NCI-H1092 treated with DMSO at 0.1 percent for 48 hours (cell line): ENCODE data around the gene PRDM7.
A peak's percentile ranks its signal among the peaks of the same experiment; 100 is the strongest.

Source experiments
- DNase-seq: peaks from one replicate; lab custom pipeline; 2025; lab: John Stamatoyannopoulos, UW

The PRDM7 gene

DNA sequence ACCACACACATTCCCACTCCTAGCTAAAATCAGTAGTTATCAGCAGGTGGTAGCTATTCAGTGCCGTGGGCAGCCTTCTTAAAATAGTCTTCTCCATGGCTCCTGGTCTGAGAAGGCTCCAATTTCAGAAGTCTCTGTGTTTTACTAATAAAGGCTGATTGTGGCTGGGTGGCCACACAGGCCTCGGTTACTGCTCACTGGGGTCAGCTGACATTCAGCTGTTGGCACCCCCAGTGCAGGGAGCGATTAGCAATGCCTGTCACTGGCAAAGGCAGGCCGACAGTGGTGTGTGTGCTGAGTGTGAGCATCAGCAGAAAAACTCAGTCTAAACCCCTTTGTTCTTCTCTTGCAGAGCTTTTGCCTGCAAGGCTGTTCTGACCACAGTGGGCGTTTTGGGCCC is 41.2 kb downstream of the PRDM7 start:
- no peak for DNase-seq

DNA sequence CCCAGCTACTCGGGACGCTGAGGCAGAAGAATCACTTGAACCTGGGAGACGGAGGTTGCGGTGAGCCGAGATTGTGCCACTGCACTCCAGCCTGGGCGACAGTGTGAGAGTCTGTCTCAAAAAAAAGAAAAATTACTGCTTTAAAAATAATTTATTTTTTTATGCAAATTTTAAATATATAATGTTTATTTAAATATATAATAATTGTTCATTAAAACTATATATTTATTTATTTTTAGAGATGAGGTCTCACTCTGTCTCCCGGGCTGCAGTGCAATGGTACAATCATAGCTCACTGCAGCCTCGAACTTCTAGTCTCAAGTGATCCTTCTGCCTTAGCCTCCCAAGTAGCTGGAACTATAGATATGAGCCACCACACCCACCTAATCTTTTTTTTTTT is 42.6 kb downstream of the PRDM7 start:
- no peak for DNase-seq

DNA sequence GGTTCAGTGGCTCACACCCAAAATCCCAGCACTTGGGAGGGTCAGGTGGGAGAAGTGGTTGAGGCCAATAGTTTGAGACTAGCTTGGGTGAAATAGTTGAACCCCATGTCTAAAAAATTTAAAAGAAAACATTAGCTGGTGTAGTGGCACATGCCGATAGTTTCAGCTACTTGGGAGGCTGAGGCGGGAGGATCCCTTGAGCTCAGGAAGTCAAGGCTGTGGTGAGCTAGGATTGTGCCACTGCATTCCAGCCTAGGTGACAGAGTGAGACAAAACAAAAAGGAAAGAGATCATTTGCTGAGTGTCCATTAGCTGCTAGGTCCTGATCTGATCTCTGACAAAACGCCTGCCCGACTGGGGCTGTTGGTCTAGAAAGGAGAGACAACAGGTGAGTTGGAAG is 43.7 kb downstream of the PRDM7 start:
- DNase-seq, result no peak

DNA sequence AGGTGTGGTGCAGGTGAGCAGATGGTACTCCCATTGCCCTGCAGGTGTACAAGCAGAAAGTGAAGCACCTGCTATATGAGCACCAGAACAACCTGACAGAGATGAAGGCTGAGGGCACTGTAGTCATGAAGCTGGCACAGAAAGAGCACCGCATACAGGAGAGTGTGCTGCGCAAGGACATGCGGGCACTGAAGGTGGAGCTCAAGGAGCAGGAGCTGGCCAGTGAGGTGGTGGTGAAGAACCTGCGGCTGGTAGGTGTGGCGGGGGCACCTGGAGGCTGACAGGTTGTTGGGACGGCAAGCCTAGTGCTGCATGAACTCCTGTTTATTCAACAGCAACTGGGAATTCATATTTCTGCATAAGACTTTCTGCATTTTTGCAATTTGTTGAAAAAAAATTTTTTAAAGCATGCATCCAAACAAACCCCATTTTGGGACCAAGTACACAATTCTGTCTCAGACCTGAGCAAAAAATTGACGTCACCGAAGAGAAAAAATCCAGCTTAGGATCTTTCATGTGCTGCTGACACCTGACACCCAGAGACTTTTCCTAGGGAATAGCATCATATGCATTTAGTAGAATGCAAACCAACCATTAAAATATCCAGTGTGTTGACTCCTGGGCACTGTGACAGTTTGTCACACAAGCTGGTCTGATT is 44.3 kb downstream of the PRDM7 start:
- no peak for DNase-seq

DNA sequence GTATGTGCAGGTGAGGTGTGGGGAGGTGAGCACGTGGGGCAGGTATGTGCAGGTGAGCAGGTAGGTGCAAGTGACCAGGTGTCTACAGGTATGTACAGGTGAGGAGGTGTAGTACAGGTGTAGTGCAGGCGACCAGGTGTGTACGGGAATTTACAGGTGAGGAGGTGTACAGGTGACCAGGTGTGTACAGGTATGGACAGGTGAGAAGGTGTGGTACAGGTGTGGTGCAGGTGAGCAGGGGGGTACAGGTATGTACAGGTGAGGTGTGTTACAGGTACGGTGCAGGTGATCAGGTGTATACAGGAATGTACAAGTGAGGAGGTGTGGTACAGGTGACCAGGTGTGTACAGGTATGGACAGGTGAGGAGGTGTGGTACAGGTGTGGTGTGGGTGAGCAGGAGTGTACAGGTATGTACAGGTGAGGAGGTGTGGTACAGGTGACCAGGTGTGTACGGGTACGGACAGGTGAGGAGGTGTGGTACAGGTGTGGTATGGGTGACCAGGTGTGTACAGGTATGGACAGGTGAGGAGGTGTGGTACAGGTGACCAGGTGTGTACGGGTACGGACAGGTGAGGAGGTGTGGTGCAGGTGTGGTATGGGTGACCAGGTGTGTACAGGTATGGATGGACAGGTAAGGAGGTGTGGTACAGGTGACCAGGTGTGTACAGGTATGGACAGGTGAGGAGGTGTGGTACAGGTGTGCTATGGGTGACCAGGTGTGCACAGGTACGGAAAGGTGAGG is 45.0 kb downstream of the PRDM7 start:
- no peak for DNase-seq

GRCh38 chr16:90031186-90031930 is 45.8 kb downstream of the PRDM7 start:
- DNase-seq, result no peak

DNA sequence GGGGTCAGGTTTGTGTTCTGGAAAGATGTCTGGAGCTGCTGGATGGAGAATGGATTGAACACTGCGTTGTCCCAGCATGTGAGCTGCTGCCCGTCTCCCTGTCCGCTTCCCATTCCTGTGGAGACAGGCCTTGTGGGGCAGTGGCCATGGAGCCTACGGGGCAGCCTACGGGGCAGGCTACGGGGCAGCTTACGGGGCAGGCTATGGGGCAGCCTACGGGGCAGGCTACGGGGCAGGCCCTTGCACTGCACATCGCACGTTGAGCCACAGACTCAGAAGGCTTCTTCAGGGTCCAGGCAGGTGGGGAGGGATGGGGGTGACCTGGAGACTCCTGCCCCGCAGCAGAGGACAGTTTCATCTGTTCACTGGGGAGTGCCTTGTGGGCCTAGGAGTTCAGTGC is 48.1 kb downstream of the PRDM7 start:
- DNase-seq, result no peak

DNA sequence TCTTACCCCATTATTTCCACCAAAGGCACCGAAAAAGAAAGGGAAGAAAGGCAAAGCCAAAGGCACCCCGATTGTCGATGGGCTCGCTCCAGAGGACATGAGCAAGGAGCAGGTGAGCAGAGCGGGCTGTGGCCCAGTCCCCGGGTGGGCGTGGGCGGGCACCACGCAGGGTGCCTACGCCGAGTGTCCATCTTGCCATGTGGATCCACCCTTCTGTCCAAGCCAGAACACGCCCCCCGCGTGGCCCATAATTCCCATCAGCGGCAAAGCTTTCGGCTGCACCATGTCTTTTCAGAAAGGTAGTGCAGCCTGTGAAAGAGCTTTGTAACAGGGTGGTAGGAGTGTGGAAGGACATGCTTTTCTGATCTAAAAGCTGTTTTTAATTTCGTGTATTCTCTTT is 49.5 kb downstream of the PRDM7 start:
- no peak for DNase-seq

GRCh38 chr16:90026135-90026534 is 51.0 kb downstream of the PRDM7 start:
- no peak for DNase-seq

DNA sequence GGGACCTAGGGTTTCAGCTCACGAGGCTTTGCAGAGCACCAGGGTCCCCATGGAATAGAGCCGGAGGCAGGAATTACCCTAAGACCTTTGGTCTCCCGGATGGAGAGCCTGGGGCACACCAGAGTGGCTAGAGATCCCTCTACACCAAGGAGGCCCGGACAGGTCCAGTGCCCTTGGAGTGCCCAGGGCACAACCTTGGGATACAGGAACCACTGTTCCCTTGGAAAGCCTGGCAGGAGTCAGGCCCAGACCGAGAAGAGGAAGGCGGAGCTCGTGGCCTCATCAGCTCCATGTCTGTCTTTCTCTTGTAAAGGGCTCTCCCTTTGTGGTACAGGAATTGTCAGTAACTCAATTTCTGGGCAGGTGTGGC is 54.1 kb downstream of the PRDM7 start:
- DNase-seq, result no peak

DNA sequence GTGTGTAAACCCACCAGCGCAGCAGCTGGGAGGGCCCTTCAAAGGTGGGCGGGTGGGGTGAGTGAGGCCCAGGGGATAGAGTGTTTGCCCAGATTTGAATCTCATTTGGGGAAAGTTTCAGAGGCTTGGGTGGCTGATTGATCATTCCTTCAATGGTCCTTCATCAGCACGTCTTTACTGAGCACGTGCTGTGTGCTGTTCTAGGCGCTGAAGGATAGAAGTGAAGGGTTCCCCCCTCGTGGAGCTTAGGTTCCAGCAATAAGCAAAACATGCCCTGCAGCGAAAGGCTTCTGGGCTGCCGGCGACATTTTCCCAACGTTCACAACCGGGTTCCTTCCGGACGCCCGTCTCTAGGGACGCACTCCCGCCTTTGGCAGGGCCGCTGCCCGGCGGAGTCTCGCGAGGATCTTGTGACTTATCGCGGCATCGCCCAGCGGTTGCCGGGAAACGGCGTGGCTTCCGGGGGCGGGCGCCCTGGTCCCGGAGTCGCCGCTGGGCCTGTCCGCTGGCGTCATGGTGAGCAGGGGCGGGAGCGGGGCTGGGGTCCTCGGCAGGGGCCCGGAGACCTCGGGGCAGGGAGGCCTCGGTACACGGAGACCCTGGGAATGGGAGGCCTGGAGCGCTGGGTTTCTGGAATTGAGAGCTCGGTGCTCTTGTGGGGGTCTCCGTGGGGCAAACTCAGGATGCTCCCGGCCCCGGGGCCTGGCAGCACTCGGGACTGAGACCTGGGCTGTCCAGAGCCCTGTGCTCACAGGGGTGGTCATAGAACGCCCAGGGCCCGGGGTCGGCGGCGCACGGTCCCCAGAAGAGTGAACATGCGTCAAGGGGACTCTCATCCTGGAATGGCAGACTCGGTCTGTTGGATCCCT is 54.7 kb downstream of the PRDM7 start:
- peak; percentile 89 for DNase-seq

GRCh38 chr16:90020838-90021382 is 56.2 kb downstream of the PRDM7 start:
- DNase-seq, result peak; percentile 63

- DNase-seq, result peak; percentile 63
These were observed 56.8 kb downstream of the PRDM7 start for GRCh38 chr16:90020260-90020837.

GRCh38 chr16:90019543-90020259 is 57.4 kb downstream of the PRDM7 start:
- peak; percentile 63 for DNase-seq

GRCh38 chr16:90018652-90019542 is 58.2 kb downstream of the PRDM7 start, which contains the start of gene DBNDD1:
DBNDD1 (minus strand) TSS chr16:90019456; CDS start chr16:90019341, 115 bp downstream.
- DNase-seq, result peak; percentile 23

- DNase-seq, result no peak
These were observed 58.9 kb downstream of the PRDM7 start for GRCh38 chr16:90018297-90018651.

- no peak for DNase-seq
These were observed 60.7 kb downstream of the PRDM7 start for GRCh38 chr16:90016339-90016950.

GRCh38 chr16:90015586-90016338 is 61.4 kb downstream of the PRDM7 start:
- no peak for DNase-seq
